Astrocyte (in vitro differentiated cells and primary cell): ENCODE results near the gene CREB5. TPM values are rescaled to one million over a fixed set of nuclear protein-coding genes. Genes with fewer than 3 reads are reported as not detected.
A peak's percentile ranks its signal among the peaks of the same experiment; 100 is the strongest.

Experiments used
- DNase-seq: peaks from one replicate; pipeline ENCODE4 v3.0.0-alpha.2; 2010; ENCODE audit warnings: low read depth
- FAIRE-seq: peaks from 2 replicates; lab custom pipeline; 2011; peaks lifted over from hg19 to GRCh38; lab: Jason Lieb, UNC
- H2AFZ ChIP-seq: 2 replicates; pipeline ENCODE4 v1.6.0; 2012; ENCODE audit warnings: low read depth, low read length, inconsistent platforms
- H3K27ac ChIP-seq: 2 replicates; pipeline ENCODE4 v1.5.1; 2011; ENCODE audit warnings: low read depth, low read length, inconsistent platforms
- H3K27me3 ChIP-seq: 2 replicates; pipeline ENCODE4 v1.6.0; 2011; ENCODE audit warnings: low read length, inconsistent platforms; ENCODE audit not compliant: insufficient read depth
- H3K36me3 ChIP-seq: 2 replicates; pipeline ENCODE4 v1.5.1; 2011; ENCODE audit warnings: low read length, inconsistent platforms; ENCODE audit not compliant: insufficient read depth
- H3K4me1 ChIP-seq: 2 replicates; pipeline ENCODE4 v1.5.1; 2011; ENCODE audit warnings: low read length, inconsistent platforms; ENCODE audit not compliant: insufficient read depth
- H3K4me2 ChIP-seq: 2 replicates; pipeline ENCODE4 v1.6.0; 2012; ENCODE audit warnings: low read length, inconsistent platforms
- H3K4me3 ChIP-seq: 2 replicates; pipeline ENCODE4 v1.5.1; 2011; ENCODE audit warnings: low read depth, mild to moderate bottlenecking, low read length, inconsistent platforms; ENCODE audit not compliant: insufficient read depth
- H3K79me2 ChIP-seq: 2 replicates; pipeline ENCODE4 v1.6.0; 2012; ENCODE audit warnings: mild to moderate bottlenecking, low read length, inconsistent platforms; ENCODE audit not compliant: insufficient read depth
- H3K9ac ChIP-seq: 2 replicates; pipeline ENCODE4 v1.6.0; 2012; ENCODE audit warnings: mild to moderate bottlenecking, low read length, inconsistent platforms
- H3K9me3 ChIP-seq: 2 replicates; pipeline ENCODE4 v1.5.1; 2012; ENCODE audit warnings: low read depth, mild to moderate bottlenecking, low read length, inconsistent platforms; ENCODE audit not compliant: insufficient read depth
- H4K20me1 ChIP-seq: 2 replicates; pipeline ENCODE4 v1.6.0; 2012; ENCODE audit warnings: low read length, inconsistent platforms; ENCODE audit not compliant: insufficient read depth
- H3K27ac Mint-ChIP-seq: one replicate; pipeline ENCODE4 v1.8.0; 2021; ENCODE audit warnings: mild to moderate bottlenecking, mixed read lengths; ENCODE audit not compliant: unreplicated experiment
- H3K27me3 Mint-ChIP-seq: one replicate; pipeline ENCODE4 v1.8.0; 2021; ENCODE audit warnings: low read depth, mixed read lengths; ENCODE audit not compliant: unreplicated experiment
- H3K36me3 Mint-ChIP-seq: one replicate; pipeline ENCODE4 v1.8.0; 2021; ENCODE audit warnings: low read depth, mixed read lengths; ENCODE audit not compliant: unreplicated experiment
- H3K4me1 Mint-ChIP-seq: one replicate; pipeline ENCODE4 v1.8.0; 2021; ENCODE audit warnings: low read depth, mixed read lengths; ENCODE audit not compliant: unreplicated experiment
- H3K4me3 Mint-ChIP-seq: one replicate; pipeline ENCODE4 v1.8.0; 2021; ENCODE audit warnings: mild to moderate bottlenecking, moderate library complexity, mixed read lengths; ENCODE audit not compliant: unreplicated experiment
- H3K9me3 Mint-ChIP-seq: one replicate; pipeline ENCODE4 v1.8.0; 2021; ENCODE audit warnings: mild to moderate bottlenecking, mixed read lengths; ENCODE audit not compliant: unreplicated experiment
- EZH2 ChIP-seq: IDR thresholded peaks from 2 replicates; pipeline ENCODE4 v1.6.1; 2012; ENCODE audit warnings: mild to moderate bottlenecking, low read length, inconsistent platforms; ENCODE audit not compliant: insufficient read depth
- total RNA-seq: library from RNA; stranded (reverse); gene quantifications from 2 replicates; pipeline ENCODE4 v1.2.1, GENCODE V29; 2021
- TF ChIP-seq, protein P1 (sequence below): IDR thresholded peaks from 2 replicates; pipeline ENCODE4 v1.5.1; 2011; ENCODE audit warnings: low read depth, mild to moderate bottlenecking, inconsistent platforms, low read length, moderate library complexity; ENCODE audit not compliant: insufficient read depth

CREB5 gene
- total RNA-seq, 1 donor from 2014 or later = 25.4 TPM

DNA sequence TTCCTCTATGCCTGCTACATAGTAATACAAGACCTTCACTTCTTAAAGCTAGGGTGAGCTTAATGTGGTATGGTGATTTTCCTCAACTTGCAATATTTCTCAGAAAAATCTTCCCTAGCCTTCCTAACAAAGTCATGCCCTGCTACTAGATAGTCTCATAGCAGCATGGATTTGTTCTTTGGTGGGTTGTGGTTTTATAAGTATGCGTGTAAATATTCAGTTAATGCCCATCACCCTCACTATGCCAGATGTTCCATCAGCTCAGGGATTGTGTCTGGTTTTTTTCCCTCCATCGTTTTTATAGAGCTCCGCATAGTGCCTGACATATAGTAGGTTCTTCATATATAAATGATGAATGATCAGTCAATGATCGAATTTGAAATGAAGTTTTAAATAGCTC lies 182.8 kb downstream of the CREB5 start:
- H3K9me3 ChIP-seq = no peaks in the 10 kb centered on the region
- no peak overlapping the region for H2AFZ ChIP-seq
- peaks cover 2% of the 10 kb centered on the region for H3K36me3 Mint-ChIP-seq
- no peaks in the 10 kb centered on the region for H4K20me1 ChIP-seq
- no peaks in the 10 kb centered on the region for H3K79me2 ChIP-seq
- H3K9ac ChIP-seq = no peak overlapping the region
- no peak overlapping the region for H3K4me2 ChIP-seq
- H3K4me1 Mint-ChIP-seq = peaks cover 23% of the 10 kb centered on the region
- no peaks in the 10 kb centered on the region for H3K36me3 ChIP-seq
- TF ChIP-seq EZH2 = no peak
- TF ChIP-seq, protein P1, sequence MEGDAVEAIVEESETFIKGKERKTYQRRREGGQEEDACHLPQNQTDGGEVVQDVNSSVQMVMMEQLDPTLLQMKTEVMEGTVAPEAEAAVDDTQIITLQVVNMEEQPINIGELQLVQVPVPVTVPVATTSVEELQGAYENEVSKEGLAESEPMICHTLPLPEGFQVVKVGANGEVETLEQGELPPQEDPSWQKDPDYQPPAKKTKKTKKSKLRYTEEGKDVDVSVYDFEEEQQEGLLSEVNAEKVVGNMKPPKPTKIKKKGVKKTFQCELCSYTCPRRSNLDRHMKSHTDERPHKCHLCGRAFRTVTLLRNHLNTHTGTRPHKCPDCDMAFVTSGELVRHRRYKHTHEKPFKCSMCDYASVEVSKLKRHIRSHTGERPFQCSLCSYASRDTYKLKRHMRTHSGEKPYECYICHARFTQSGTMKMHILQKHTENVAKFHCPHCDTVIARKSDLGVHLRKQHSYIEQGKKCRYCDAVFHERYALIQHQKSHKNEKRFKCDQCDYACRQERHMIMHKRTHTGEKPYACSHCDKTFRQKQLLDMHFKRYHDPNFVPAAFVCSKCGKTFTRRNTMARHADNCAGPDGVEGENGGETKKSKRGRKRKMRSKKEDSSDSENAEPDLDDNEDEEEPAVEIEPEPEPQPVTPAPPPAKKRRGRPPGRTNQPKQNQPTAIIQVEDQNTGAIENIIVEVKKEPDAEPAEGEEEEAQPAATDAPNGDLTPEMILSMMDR = no peak
- H3K27me3 ChIP-seq = no peaks in the 10 kb centered on the region
- DNase-seq (no peak), FAIRE-seq (no peak)
- H3K4me3 ChIP-seq = no peak overlapping the region
- H3K27me3 Mint-ChIP-seq = no peaks in the 10 kb centered on the region
- no peak overlapping the region for H3K27ac Mint-ChIP-seq
- no peaks in the 10 kb centered on the region for H3K4me1 ChIP-seq
- H3K27ac ChIP-seq = no peak overlapping the region
- no peak overlapping the region for H3K4me3 Mint-ChIP-seq
- no peaks in the 10 kb centered on the region for H3K9me3 Mint-ChIP-seq

DNA sequence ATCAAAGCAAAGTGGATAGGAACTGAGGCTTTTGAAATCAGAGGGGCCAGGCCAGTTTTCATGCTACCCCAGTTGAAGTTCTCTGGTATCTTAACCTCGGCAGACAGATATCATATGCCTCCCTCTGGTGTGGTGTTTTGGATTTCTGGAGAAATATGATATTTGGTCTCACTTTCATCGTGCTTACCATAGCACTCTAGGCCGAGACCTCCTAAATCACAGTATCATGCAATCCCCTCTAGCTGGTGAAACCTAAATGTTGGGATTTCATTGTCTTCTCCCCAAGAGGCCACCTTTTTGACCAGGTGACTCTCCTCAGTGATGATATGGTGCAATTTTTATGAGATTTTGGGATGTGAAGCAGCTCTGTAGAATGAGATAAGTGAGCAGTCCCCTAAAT lies 183.5 kb downstream of the CREB5 start:
- no peak for DNase-seq
- Mint-ChIP-seq H3K4me3 (no peak overlapping the region), H3K27me3 (no peaks in the 10 kb centered on the region), H3K36me3 (peaks cover 2% of the 10 kb centered on the region), H3K9me3 (no peaks in the 10 kb centered on the region), H3K27ac (no peak overlapping the region), H3K4me1 (peaks cover 23% of the 10 kb centered on the region)
- Histone ChIP-seq H3K27me3 (no peaks in the 10 kb centered on the region), H3K79me2 (no peaks in the 10 kb centered on the region), H2AFZ (no peak overlapping the region), H4K20me1 (no peaks in the 10 kb centered on the region), H3K9ac (no peak overlapping the region), H3K36me3 (no peaks in the 10 kb centered on the region), H3K4me1 (no peaks in the 10 kb centered on the region), H3K27ac (no peak overlapping the region), H3K4me3 (no peak overlapping the region), H3K4me2 (no peak overlapping the region), H3K9me3 (no peaks in the 10 kb centered on the region)
- no peak for FAIRE-seq
- TF ChIP-seq, protein P1 = no peak
- TF ChIP-seq EZH2 = no peak

DNA sequence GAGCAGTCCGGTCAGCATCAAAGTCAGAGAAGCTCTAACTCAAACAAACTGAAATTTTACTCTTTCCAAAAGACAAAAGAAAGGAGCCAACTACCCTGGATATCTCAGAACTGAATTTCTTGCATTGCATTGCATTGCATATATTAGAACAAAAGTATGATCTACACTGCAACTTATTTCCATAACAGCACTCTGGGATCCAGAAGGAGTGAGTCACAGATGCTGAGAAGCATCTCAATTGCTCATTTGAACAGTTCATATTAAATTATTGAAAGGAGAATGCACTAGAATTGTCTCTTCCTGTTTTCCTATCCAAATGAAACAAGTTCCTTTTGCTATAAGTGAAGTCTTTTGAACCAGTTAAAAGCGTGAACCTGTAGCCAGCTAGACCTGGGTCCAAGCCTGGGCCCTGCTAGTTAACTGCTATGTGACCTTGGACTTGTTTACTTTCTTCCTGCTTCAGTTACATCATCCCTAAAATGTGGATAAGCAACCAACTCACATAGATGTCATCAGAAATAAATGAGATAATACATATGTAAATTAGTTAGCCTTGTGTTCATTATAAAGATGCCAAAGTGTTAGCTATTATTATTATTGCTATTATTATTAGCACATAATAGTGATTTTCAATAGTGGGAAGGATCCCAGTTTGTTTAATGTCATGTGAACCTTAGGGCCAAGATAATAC lies 184.1 kb downstream of the CREB5 start:
- Mint-ChIP-seq H3K36me3 (peaks cover 2% of the 10 kb centered on the region), H3K4me1 (peaks cover 23% of the 10 kb centered on the region), H3K9me3 (no peaks in the 10 kb centered on the region), H3K27ac (no peak overlapping the region), H3K27me3 (no peaks in the 10 kb centered on the region), H3K4me3 (no peak overlapping the region)
- Histone ChIP-seq H3K27me3 (no peaks in the 10 kb centered on the region), H2AFZ (no peak overlapping the region), H3K9me3 (no peaks in the 10 kb centered on the region), H3K4me1 (no peaks in the 10 kb centered on the region), H4K20me1 (no peaks in the 10 kb centered on the region), H3K79me2 (no peaks in the 10 kb centered on the region), H3K9ac (no peak overlapping the region), H3K36me3 (no peaks in the 10 kb centered on the region), H3K27ac (no peak overlapping the region), H3K4me2 (no peak overlapping the region), H3K4me3 (no peak overlapping the region)
- TF ChIP-seq EZH2 = no peak
- TF ChIP-seq, protein P1 = no peak
- DNase-seq (peak; percentile 27), FAIRE-seq (no peak)
